ENCODE results near the gene TTLL8. TPM values are rescaled to one million over a fixed set of nuclear protein-coding genes. Genes with fewer than 3 reads are reported as not detected.

TTLL8 gene
- total and polyA plus RNA-seq, 2 of the 8 experiments (the other 6 are each of a cell fraction or from before 2014, with no cell fraction given) = not detected

DNA sequence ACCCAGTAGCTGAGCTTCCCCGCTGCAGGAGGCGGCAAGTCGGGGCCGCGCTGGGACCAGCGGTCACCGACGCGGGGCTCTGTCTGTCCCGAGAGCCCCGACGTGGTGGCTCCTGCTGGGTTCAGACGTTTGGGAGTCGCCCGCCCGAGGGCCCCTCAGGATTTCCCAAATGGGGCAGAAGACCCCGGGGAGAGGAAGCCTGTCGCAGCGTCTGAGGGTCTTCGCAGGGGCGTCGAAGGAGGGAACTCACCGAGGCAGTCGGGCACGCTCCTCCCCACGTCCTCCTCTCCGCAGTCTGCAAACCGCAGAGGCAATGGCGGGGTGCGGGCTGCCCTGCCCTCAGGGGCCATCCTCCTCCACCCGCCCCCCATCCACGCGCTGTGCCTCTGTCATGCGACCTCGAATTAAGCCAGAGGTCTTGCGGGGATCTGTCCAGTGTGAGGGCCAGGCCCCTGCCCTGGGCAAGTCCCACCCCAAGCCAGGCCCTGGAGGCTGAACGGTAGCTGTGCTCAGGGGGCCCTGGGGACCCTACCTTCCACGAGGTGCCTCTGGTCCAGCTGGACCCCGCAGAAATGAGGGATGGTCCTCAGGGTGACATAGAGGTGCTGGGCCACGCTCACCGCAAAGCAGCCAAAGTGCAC is 58.0 kb downstream of the TTLL8 start:
- H3K23ac ChIP-seq (ENCODE audit: insufficient read length) = no peak overlapping the region
- H2AK5ac ChIP-seq (ENCODE audit: low read depth, low read length) = 0 out of 2 replicates have a peak overlapping the region, but pooled peaks have one; percentile 24
- no peak overlapping the region for H3K14ac ChIP-seq (ENCODE audit: insufficient read length)
- no peak overlapping the region for H3K9ac ChIP-seq (replicated peaks in 1 of 4; ENCODE audit: extremely low read depth in 1 of 4, low read depth in 3 of 4, low read length in 3 of 4)
- no peak overlapping the region for H2BK120ac ChIP-seq (replicated peaks; ENCODE audit: low read depth, low read length)
- POLR2A ChIA-PET (ENCODE audit: partially characterized antibody) = interaction anchor here (0.9 kb wide), 1 partner anchor 13 kb away, joined by 4 read pairs; no protein-coding TSS in a partner anchor
- peak overlapping the region; percentile 56 to 85 for H3K4me2 ChIP-seq (ENCODE audit: insufficient read depth in 1 of 2, low read depth in 2 of 2, low read length in 2 of 2)
- H4K20me1 ChIP-seq (replicated peaks in 1 of 2; ENCODE audit: control insufficient read depth in 1 of 2, insufficient read depth in 2 of 2, low read length in 2 of 2) = peaks cover 2 to 13% of the 10 kb centered on the region in 2 experiments
- H3K4me1 ChIP-seq (replicated peaks in 1 of 4; ENCODE audit: control insufficient read depth in 3 of 4, insufficient read depth in 4 of 4, low read length in 3 of 4) = peaks cover 0 to 15% (median 8%) of the 10 kb centered on the region in 4 experiments; a peak in 5 of 7 replicates
- peak overlapping the region; percentile 81; the same call in 1 of the 2 replicates for H2AFZ ChIP-seq (ENCODE audit: low read length)
- 0 out of 2 replicates have a peak overlapping the region, but pooled peaks have one; percentile 50 for H2BK12ac ChIP-seq (ENCODE audit: low read depth, low read length)
- no peak overlapping the region; the same call in 1 of the 2 replicates for H3K18ac ChIP-seq (ENCODE audit: extremely low read depth, low read length)
- no peak overlapping the region for H3K56ac ChIP-seq (replicated peaks; ENCODE audit: insufficient read length, low read depth, low read length)
- no peak overlapping the region for H3K27ac ChIP-seq (ENCODE audit: low read depth, low read length)
- H3K23me2 ChIP-seq (ENCODE audit: low read depth, low read length) = peaks cover 13% of the 10 kb centered on the region
- no peaks in the 10 kb centered on the region for H3K79me2 ChIP-seq (ENCODE audit: control insufficient read depth in 1 of 2, insufficient read depth in 2 of 2, low read length in 2 of 2)
- H3K4me3 ChIP-seq (ENCODE audit: extremely low read depth in 1 of 4, insufficient read depth in 2 of 4, low read depth in 3 of 4, low read length in 4 of 4) = peak overlapping the region; percentile 29 to 65 (median 55)
- peak in 1 of 2 experiments; percentile 82 for DNase-seq (ENCODE audit: low read depth in 1 of 2, low spot score in 2 of 2)
- 0 out of 2 replicates have a peak overlapping the region, but pooled peaks have one; percentile 46 for H2BK15ac ChIP-seq (ENCODE audit: low read length)
- no peaks in the 10 kb centered on the region for H3K9me3 ChIP-seq (ENCODE audit: insufficient read depth in 2 of 2, low read depth in 1 of 2, low read length in 1 of 2)
- CTCF ChIA-PET (ENCODE audit: partially characterized antibody) = interaction anchor here (0.7 to 2.1 kb wide), 4 partner anchors 12 to 32 kb away, joined by 3 to 5 read pairs (median 4); no protein-coding TSS in a partner anchor
- H3K36me3 ChIP-seq (ENCODE audit: control insufficient read depth in 2 of 4, insufficient read depth in 4 of 4, low read length in 3 of 4) = no peaks in the 10 kb centered on the region
- FAIRE-seq = no peak
- H2BK20ac ChIP-seq (ENCODE audit: low read length) = no peak overlapping the region
- no peak overlapping the region for H4K5ac ChIP-seq (ENCODE audit: insufficient read length, low read depth, low read length)
- TF ChIP-seq, protein P1, sequence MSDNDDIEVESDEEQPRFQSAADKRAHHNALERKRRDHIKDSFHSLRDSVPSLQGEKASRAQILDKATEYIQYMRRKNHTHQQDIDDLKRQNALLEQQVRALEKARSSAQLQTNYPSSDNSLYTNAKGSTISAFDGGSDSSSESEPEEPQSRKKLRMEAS (IDR thresholded peaks at IDR 0.05) = peak; percentile 68
- 0 out of 2 replicates have a peak, but pooled peaks have one; percentile 29 for TF ChIP-seq SUZ12 (IDR thresholded peaks at IDR 0.05; ENCODE audit: low read length)
- TF ChIP-seq, protein P2, sequence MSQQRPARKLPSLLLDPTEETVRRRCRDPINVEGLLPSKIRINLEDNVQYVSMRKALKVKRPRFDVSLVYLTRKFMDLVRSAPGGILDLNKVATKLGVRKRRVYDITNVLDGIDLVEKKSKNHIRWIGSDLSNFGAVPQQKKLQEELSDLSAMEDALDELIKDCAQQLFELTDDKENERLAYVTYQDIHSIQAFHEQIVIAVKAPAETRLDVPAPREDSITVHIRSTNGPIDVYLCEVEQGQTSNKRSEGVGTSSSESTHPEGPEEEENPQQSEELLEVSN (IDR thresholded peaks at IDR 0.05) = peak; percentile 63
- TF ChIP-seq HDAC6 (IDR thresholded peaks at IDR 0.05; ENCODE audit: low read depth, low read length) = no peak
- no peak for TF ChIP-seq CHD2 (IDR thresholded peaks at IDR 0.05; ENCODE audit: low read length)
- TF ChIP-seq EZH2 (IDR thresholded peaks at IDR 0.05; ENCODE audit: low read depth, low read length, severe bottlenecking) = peak; percentile 25
- TF ChIP-seq CHD1 (IDR thresholded peaks at IDR 0.05; ENCODE audit: low read depth, low read length) = no peak
- peak; percentile 12 for TF ChIP-seq KDM4A (IDR thresholded peaks at IDR 0.05; ENCODE audit: low read depth, low read length, severe bottlenecking)
- H4K8ac ChIP-seq (ENCODE audit: extremely low read depth, insufficient read depth, low read length) = peak overlapping the region; percentile 59
- H4K91ac ChIP-seq (replicated peaks; ENCODE audit: insufficient read length, low read length) = no peak overlapping the region
- H3K27me3 ChIP-seq (replicated peaks in 1 of 4; ENCODE audit: control insufficient read depth in 3 of 4, extremely low read depth in 1 of 4, insufficient read depth in 3 of 4, low read length in 3 of 4) = peaks cover 10 to 22% (median 12%) of the 10 kb centered on the region in 4 experiments; a peak in 6 of 7 replicates
- no peak overlapping the region; the same call in 1 of the 2 replicates for H2BK5ac ChIP-seq (ENCODE audit: low read depth, low read length)
- H3K4ac ChIP-seq (replicated peaks; ENCODE audit: insufficient read length, low read depth, low read length) = no peak overlapping the region
- no peaks in the 10 kb centered on the region for H3K79me1 ChIP-seq (ENCODE audit: low read depth, low read length)
- WGBS, 2 experiments (ENCODE audit: extremely low coverage in 1 of 2, insufficient coverage in 1 of 2, insufficient read length in 1 of 2, insufficient replicate concordance in 2 of 2, low coverage in 1 of 2, low lambda C conversion rate in 2 of 2, missing lambda C conversion rate in 1 of 2) = 39% methylated on average over 11 of the region's 41 CpGs; no CpG with 5 or more reads in 1 of the 2 experiments

Data from H1 (cell line).